Activated CD4-positive, alpha-beta T cell treated with anti-CD3 and anti-CD28 coated beads, Interleukin-2, amount 50 U/mL, for 16 hours (primary cell): ENCODE data around the gene SLC6A5.
A peak's percentile ranks its signal among the peaks of the same experiment; 100 is the strongest.

ENCODE experiments used
- DNase-seq: peaks from one replicate; pipeline ENCODE4 v3.0.0-alpha.2; 2020

The SLC6A5 gene

GRCh38 chr11:20627026-20627425 is 27.6 kb downstream of the SLC6A5 start:
- DNase-seq: no peak

GRCh38 chr11:20627701-20628100 is 28.3 kb downstream of the SLC6A5 start:
- DNase-seq: no peak

DNA sequence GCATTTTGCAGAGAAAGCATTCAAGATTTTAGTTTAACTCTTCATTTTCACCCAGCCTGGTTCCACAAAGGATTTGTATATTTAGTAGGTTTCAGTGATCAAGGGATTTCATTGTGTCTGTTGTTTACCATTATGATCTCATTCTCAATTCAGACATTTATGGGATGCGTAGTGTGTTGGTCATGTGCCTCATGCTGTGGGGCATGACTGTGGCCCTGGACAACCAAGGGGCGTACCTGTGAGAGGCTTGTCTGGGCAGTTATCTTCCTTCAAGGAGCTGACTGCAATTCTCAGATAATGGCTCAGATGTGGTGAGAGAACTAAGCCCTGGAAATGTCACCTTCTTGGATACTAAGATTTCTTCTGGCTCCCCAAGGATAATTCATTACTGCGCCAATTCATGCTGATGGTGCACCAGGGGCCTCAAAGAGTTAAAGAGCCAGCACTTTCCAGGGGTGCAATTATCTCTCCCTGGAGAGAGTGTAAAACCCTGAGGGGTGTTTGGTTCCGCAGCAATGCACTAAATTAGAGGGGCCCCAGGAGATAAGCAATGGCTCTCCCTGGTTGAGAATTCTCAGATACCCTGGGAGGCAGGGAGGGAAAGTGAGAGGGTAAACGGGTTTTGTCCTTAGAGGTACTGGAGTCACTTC is 32.2 kb downstream of the SLC6A5 start:
- no peak for DNase-seq

- DNase-seq: no peak
Observed at GRCh38 chr11:20632169-20632532, 32.7 kb downstream of the SLC6A5 start.

- DNase-seq: no peak
Observed at GRCh38 chr11:20634044-20634443, 34.6 kb downstream of the SLC6A5 start.

- DNase-seq: no peak
Observed at GRCh38 chr11:20634781-20635180, 35.4 kb downstream of the SLC6A5 start.

DNA sequence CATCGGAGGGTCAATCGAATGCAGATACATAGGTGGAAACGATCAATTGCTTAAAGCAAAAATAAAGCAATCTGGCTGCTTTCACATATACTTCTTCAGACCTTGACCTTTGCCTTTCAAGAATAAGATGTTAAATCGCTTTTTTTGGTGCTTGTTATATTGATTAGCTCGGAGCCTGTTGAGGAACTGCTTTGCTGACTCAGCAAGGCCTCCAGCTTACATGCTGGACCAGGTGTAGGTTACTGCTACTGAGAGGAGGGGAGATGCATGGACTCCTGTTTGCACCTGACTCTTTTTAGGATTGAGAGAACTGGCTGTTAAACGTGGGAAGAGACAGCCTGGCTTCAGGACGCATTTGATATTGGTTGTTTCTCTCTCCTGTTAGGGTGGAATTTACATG is 38.7 kb downstream of the SLC6A5 start:
- no peak for DNase-seq

- no peak for DNase-seq
Observed at GRCh38 chr11:20639688-20640087, 40.3 kb downstream of the SLC6A5 start.

- DNase-seq: no peak
Observed at GRCh38 chr11:20640401-20640800, 41.0 kb downstream of the SLC6A5 start.

DNA sequence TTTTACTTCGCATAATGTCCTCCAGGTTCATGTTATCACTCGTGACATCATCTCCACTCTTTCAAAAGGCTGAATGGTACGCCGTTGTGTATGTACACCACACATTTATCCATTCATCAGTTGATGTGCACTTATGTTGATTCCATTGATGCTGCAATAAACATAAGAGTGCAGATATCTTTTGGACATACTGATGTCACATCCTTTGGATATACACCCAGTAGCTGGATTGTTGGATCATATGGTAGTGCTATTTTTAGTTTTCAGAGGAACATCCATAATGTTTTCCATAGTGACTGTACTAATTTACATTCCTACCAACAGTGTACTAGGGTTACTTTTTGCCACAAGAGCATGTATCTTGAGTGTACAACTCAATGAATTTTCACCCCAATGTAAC is 45.0 kb downstream of the SLC6A5 start:
- no peak for DNase-seq

GRCh38 chr11:20647976-20648565 is 48.7 kb downstream of the SLC6A5 start:
- peak; percentile 45 for DNase-seq

DNA sequence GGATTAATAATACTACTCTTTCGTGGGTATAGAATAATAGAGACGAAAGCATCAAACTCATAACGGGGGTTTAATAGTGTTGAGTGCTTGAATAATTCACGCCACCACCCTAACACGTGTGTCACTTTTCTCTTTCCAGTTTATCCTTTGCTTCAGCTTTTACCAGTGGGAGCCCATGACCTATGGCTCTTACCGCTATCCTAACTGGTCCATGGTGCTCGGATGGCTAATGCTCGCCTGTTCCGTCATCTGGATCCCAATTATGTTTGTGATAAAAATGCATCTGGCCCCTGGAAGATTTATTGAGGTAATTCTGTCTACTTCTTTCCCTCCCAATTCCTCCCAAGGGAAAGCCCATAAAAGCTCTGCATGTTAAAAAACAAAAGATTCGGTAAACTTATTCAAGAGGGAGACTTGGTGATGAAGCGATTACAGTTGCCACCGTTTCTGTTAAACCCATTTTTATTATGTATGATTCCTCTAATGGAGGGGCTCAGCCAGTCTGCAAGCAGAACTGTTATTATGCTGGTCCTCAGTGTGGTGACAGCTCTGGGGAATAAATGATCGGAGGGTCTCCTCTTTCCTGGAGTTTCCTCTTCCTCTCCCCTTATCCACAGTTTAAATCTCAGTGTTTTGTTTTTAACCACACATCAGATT is 52.9 kb downstream of the SLC6A5 start:
- no peak for DNase-seq

GRCh38 chr11:20654038-20654437 is 54.6 kb downstream of the SLC6A5 start:
- DNase-seq: no peak

GRCh38 chr11:20656901-20657300 is 57.5 kb downstream of the SLC6A5 start:
- DNase-seq: no peak

GRCh38 chr11:20658135-20658534 is 58.7 kb downstream of the SLC6A5 start:
- DNase-seq: no peak

- no peak for DNase-seq
Observed at GRCh38 chr11:20661445-20661844, 62.0 kb downstream of the SLC6A5 start.

GRCh38 chr11:20661850-20662249 is 62.4 kb downstream of the SLC6A5 start:
- no peak for DNase-seq

GRCh38 chr11:20668131-20668809 is 68.9 kb downstream of the SLC6A5 start:
- no peak for DNase-seq

GRCh38 chr11:20668844-20669819 is 69.7 kb downstream of the SLC6A5 start, which contains the start of gene NELL1:
NELL1 (plus strand) TSS chr11:20669586.
- DNase-seq: no peak

GRCh38 chr11:20669820-20670684 is 70.6 kb downstream of the SLC6A5 start:
- DNase-seq: no peak

GRCh38 chr11:20670932-20671403 is 71.6 kb downstream of the SLC6A5 start:
- DNase-seq: no peak
